Neural cell (in vitro differentiated cells): ENCODE measurements around the gene PLCH1. TPM values are rescaled to one million over a fixed set of nuclear protein-coding genes. Genes with fewer than 3 reads are reported as not detected.

ENCODE experiments used
- H2AFZ ChIP-seq: fragments of 200-600, 300-800 bp; sonication (generic), shearing (Covaris generic); 2 replicates; pipeline ENCODE4 v1.6.0; 2014; ENCODE audit warnings: low read depth, mild to moderate bottlenecking, antibody characterized with exemption, low read length, moderate library complexity
- H3F3A ChIP-seq: fragments of 200-600 bp; shearing (Covaris generic); 2 replicates; pipeline ENCODE4 v1.6.1; 2016; ENCODE audit warnings: mild to moderate bottlenecking, moderate library complexity, mixed read lengths, antibody characterized with exemption, low read length; ENCODE audit not compliant: insufficient read depth, poor library complexity, severe bottlenecking
- H3K27ac ChIP-seq: fragments of 200-600, 300-800 bp; sonication (generic), shearing (Covaris generic); 2 replicates; pipeline ENCODE4 v1.5.1; 2014; ENCODE audit warnings: mild to moderate bottlenecking, low read length, moderate library complexity
- H3K27me3 ChIP-seq: fragments of 300-800, 200-600 bp; sonication (generic), shearing (Covaris generic); 2 replicates; pipeline ENCODE4 v1.6.0; 2014; ENCODE audit warnings: mild to moderate bottlenecking, low read depth, low read length, moderate library complexity; ENCODE audit not compliant: insufficient read depth
- H3K36me3 ChIP-seq: fragments of 300-800, 200-600 bp; sonication (generic), shearing (Covaris generic); 2 replicates; pipeline ENCODE4 v1.5.1; 2014; ENCODE audit warnings: mild to moderate bottlenecking, antibody characterized with exemption, low read length, moderate library complexity; ENCODE audit not compliant: insufficient read depth
- H3K4me2 ChIP-seq: fragments of 300-800, 200-600 bp; sonication (generic), shearing (Covaris generic); 2 replicates; pipeline ENCODE4 v1.6.0; 2014; ENCODE audit warnings: mild to moderate bottlenecking, low read length
- H3K4me3 ChIP-seq: fragments of 300-800, 200-600 bp; sonication (generic), shearing (Covaris generic); 2 replicates; pipeline ENCODE4 v1.5.1; 2014; ENCODE audit warnings: mild to moderate bottlenecking, low read length, moderate library complexity
- H3K79me2 ChIP-seq: fragments of 200-600 bp; shearing (Covaris generic); replicated peaks from 2 replicates; pipeline ENCODE4 v1.6.0; 2014; ENCODE audit warnings: mild to moderate bottlenecking, low read length, moderate library complexity; ENCODE audit not compliant: insufficient read depth
- H3K9ac ChIP-seq: fragments of 300-800, 200-600 bp; sonication (generic), shearing (Covaris generic); 2 replicates; pipeline ENCODE4 v1.6.1; 2016; ENCODE audit warnings: mild to moderate bottlenecking, low read length, mixed read lengths
- H3K9me2 ChIP-seq: fragments of 200-600 bp; shearing (Covaris generic); 2 replicates; pipeline ENCODE4 v1.6.1; 2016; ENCODE audit warnings: mild to moderate bottlenecking, low read length, mixed read lengths; ENCODE audit not compliant: insufficient read depth
- H3K9me3 ChIP-seq: fragments of 200-600, 300-800 bp; sonication (generic), shearing (Covaris generic); 2 replicates; pipeline ENCODE4 v1.6.1; 2016; ENCODE audit warnings: mild to moderate bottlenecking, mixed run types, low read length, moderate library complexity, mixed read lengths
- H4K20me1 ChIP-seq: fragments of 200-600 bp; shearing (Covaris generic); 2 replicates; pipeline ENCODE4 v1.6.1; 2016; ENCODE audit warnings: mild to moderate bottlenecking, mixed run types; ENCODE audit not compliant: insufficient read depth
- CTCF ChIP-seq: fragments of 450-650 bp; IDR thresholded peaks from 2 replicates; pipeline ENCODE4 v1.5.1; 2014; ENCODE audit warnings: antibody characterized with exemption, mild to moderate bottlenecking, moderate library complexity; ENCODE audit not compliant: poor library complexity, severe bottlenecking
- EP300 ChIP-seq: fragments of 450-650 bp; conservative IDR thresholded peaks from 2 replicates; pipeline ENCODE4 v1.6.1; 2014; ENCODE audit warnings: antibody characterized with exemption, mild to moderate bottlenecking, moderate library complexity; ENCODE audit not compliant: poor library complexity, severe bottlenecking
- EZH2 ChIP-seq: fragments of 200-600, 300-800 bp; shearing (Covaris generic), sonication (generic); IDR thresholded peaks from 2 replicates; pipeline ENCODE4 v1.6.1; 2014; ENCODE audit warnings: antibody characterized with exemption, low read length, borderline replicate concordance, mild to moderate bottlenecking; ENCODE audit not compliant: insufficient read depth, poor library complexity, severe bottlenecking
- MXI1 ChIP-seq: fragments of 450-650 bp; conservative IDR thresholded peaks from 2 replicates; pipeline ENCODE4 v1.6.1; 2014; ENCODE audit warnings: antibody characterized with exemption, mild to moderate bottlenecking; ENCODE audit not compliant: poor library complexity, severe bottlenecking
- POLR2AphosphoS5 ChIP-seq: IDR thresholded peaks from 2 replicates; pipeline ENCODE4 v1.6.1; 2012
- RAD21 ChIP-seq: fragments of 450-650 bp; conservative IDR thresholded peaks from 2 replicates; pipeline ENCODE4 v1.6.1; 2014; ENCODE audit warnings: antibody characterized with exemption, mild to moderate bottlenecking, moderate library complexity
- REST ChIP-seq: IDR thresholded peaks from 2 replicates; pipeline ENCODE4 v1.6.1; 2012; ENCODE audit warnings: borderline replicate concordance
- SMC3 ChIP-seq: fragments of 450-650 bp; conservative IDR thresholded peaks from 2 replicates; pipeline ENCODE4 v1.6.1; 2014; ENCODE audit warnings: antibody characterized with exemption, mild to moderate bottlenecking, moderate library complexity; ENCODE audit not compliant: poor library complexity
- TAF1 ChIP-seq: IDR thresholded peaks from 2 replicates; pipeline ENCODE4 v1.6.1; 2012; ENCODE audit warnings: low read depth
- polyA plus RNA-seq: library from polyadenylated mRNA; depleted of rRNA; stranded (reverse); fragments of >200 nt; gene quantifications from 2 replicates; pipeline ENCODE4 v1.2.3, GENCODE V29; 2014

Gene PLCH1
- polyA plus RNA-seq, 1 donor from 2014 or later, result 13.5 TPM

DNA sequence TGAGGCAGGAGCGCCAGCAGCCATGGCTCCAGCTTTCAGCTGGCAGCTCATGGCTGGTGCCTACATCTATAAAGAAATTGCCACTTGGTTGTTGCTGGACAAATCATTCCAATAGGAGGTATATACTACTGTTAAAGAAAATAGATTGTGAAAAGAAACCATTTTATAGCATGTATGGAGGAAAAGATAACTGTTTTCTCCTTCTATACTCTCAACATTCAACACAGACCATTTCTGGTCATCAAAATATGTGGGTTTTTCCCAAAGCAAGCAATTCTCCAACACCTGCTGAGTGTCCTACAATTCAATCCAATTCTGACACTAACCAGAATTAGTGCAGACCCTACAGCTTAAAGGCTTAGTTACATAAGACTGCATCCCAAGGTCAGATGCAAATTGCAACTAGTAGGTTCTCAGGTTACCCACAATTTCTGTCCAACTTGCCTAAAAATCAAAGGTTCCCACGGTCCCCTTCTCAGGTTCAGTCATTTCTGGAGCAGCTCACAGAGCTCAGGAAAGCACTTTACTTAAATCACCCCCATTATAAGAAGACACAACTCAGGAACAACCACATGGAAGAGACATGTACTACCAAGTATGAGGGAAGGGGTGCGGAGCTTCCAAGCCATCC, 409.0 kb downstream of the PLCH1 start:
- Histone ChIP-seq H4K20me1 (no peaks in the 10 kb centered on the region), H3K36me3 (no peaks in the 10 kb centered on the region)

More for the DNA sequence above, 409.0 kb downstream of the PLCH1 start:
- H3K9me2 ChIP-seq, result no peaks in the 10 kb centered on the region
- H3K79me2 ChIP-seq, result no peaks in the 10 kb centered on the region
- H3K4me2 ChIP-seq, result no peak overlapping the region
- H3K4me3 ChIP-seq, result no peak overlapping the region
- H3K27me3 ChIP-seq, result no peaks in the 10 kb centered on the region
- no peaks in the 10 kb centered on the region for H3F3A ChIP-seq
- TF ChIP-seq CTCF (no peak), POLR2AphosphoS5 (no peak), MXI1 (no peak), REST (no peak), EP300 (no peak), TAF1 (no peak), RAD21 (no peak), EZH2 (no peak), SMC3 (no peak)
- H3K27ac ChIP-seq, result no peak overlapping the region
- no peak overlapping the region for H3K9ac ChIP-seq
- H3K9me3 ChIP-seq, result no peaks in the 10 kb centered on the region
- H2AFZ ChIP-seq, result no peak overlapping the region
